ENCODE results near the gene TNIP2.

The TNIP2 gene, protein sequence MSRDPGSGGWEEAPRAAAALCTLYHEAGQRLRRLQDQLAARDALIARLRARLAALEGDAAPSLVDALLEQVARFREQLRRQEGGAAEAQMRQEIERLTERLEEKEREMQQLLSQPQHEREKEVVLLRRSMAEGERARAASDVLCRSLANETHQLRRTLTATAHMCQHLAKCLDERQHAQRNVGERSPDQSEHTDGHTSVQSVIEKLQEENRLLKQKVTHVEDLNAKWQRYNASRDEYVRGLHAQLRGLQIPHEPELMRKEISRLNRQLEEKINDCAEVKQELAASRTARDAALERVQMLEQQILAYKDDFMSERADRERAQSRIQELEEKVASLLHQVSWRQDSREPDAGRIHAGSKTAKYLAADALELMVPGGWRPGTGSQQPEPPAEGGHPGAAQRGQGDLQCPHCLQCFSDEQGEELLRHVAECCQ

DNA sequence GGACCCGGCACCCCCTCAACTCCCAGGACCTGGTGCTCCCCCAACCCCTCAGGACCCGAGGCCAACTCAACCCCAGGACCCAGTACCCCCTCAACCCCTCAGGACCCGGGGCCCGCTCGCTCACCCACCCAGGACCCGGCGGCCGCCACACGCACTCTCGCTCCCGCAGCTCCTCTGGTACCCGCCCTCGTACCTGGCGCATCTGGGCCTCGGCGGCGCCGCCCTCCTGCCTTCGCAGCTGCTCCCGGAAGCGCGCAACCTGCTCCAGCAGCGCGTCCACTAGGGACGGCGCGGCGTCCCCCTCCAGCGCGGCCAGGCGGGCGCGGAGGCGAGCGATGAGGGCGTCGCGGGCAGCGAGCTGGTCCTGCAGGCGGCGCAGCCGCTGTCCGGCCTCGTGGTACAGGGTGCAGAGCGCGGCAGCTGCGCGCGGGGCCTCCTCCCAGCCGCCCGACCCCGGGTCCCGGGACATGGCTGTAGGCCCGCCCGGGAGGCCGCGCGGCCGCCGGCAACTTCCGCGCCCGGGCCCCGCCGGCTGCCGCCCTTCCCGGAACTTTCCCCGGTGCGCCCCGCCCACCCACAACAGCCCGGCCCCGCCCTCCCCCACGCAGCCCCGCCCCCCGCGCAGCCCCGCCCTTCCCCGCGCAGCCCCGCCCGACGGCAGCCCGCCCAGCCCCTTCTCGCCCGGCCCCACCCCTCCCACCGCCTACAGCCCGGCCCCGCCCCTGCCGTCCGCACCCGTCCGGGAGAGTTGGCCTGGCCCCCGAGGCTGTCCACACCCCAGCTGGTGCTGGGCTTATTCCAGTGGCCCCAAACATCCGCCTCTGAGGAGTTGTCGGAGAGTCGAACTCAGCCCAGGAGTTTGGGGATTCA lies at the start of gene TNIP2:
Gene TNIP2 (minus strand): TSS at position 516 of the 870 bp plus-strand sequence. CDS start 47 bp downstream, at position 469.
- DNase-seq: peak; percentile 76

DNA sequence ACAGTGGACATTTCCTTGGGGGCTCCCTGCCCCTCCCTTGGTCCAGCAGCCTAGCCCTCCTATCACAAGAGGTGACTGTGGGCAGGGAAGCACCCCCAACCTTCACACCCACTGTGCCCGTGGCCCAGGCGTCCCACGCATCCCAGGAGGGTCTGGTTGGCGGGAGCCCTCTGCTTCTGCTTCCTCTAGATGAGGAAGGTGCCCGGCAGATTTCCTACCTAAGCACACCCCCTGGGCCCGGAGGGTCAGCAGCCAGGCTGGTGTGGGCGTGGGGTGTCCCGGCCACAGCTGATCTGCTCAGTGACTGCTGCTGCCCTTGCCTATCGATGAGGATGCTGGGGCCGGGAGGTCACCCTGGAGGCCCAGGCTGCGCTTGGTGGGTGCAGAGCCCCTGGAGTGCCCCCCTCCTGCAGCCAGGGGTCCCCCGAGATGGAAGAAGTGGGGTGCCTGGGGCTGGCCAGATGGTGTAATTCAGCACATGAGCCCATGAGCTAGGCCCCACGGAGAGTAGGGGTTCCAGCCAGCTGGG lies 48.9 kb upstream of the TNIP2 start:
- DNase-seq: no peak

DNA sequence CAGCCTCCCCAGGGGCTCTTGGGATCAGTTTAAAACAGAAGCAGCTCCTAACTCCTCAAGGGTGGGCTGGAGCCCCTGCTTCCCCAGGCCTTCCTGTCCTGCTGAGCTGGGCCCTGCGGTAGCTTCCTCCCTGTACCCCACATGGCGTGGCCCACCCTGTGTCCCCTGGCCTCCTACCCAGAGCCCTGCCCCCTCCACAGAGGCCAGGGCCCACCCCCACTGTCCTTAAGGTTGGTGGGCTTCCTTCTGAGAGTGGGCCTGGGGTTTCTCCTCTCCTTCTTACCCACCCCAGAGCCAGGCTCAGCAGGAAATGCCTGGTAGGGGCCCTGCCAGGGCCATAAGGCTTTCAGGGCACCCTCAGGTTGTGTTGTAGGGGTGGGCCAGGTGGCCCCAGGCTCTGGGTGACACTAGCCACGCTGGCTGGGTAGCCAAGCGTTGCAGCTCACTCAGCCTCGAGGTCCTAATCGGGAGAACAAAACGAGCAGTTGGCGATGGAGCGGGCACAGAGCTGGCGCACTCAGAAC lies 48.4 kb upstream of the TNIP2 start:
- DNase-seq: no peak

DNA sequence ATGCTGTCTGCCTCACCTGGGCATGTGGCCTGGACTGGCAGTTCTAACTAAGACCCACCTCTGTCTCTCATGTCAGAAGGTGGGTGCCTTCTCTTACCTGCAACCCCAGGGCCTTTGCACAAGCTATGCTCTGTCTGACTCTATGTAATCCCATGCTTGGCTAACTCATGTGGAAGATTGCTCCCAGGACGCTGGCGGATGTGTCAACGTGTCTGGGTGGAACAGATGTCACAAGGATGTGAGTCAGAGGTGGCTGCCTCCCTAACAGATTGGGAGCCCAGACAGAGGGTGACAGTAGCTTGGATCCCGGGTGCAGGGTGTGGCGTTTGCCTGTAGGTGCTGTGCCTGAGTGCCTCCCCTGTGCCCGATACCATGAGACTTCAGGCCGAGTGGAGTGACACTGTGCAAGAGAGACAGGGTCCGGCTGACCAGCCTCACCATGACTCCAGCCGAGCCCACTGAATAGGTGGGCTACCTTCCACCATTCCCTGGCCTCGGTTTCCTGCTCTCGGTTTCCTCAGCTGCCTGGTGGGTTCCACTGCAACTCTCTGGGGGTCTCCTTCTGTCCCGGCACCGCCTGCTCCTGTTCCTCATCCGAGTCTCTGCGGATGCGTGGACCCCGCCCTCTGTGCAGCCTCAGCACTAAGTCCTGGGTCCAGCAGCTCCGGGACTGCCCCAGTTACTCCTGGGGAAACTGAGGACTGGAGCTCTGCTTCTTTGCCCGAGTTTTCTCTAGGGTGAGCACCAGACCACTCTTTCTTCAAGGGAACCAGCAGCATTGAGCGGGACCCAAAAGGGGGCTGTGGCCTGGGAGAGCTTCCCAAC lies 47.7 kb upstream of the TNIP2 start:
- no peak for DNase-seq

DNA sequence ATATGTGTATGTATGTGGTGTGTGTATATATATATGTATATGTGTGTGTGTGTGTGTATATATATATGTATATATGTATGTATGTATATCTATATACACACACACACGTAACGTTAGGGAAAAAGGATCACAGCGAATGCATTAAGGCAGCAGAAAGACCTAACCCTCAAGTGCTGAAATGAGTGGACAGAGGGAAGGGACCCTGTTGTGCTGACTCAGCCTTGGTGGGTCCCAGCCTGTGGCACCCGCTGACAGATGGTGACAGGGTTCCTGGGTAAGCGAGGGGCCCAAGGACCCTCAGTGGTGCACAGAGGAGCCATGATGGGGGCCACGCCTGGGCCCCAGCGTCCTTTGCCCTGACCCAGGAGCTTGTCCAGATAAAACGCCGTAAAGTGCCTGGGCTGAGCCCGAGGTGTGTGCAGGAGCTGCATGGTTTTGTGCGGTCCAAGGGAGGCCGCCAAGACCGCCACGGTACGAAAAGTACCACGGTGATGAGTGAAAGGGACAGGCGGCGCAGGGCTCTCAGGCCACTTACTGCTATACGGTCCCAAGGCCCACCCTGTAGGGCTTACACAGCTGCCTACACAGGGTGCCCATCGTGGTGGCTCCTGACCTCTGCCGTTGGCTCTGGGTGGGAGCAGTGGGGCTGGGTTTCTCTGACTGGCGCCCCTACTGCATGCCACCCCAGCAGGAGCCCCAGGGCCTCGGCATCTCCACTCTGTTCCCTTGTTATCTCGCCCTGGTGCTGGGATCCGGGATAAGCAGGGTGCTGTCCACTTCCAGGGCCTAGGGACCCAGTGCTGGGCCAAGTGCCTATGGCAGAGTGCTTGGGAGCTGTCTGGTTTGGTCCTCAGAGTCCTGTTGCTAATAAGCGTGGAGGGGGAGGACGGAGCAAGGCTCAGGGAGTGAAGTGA lies 46.7 kb upstream of the TNIP2 start:
- no peak for DNase-seq

DNA sequence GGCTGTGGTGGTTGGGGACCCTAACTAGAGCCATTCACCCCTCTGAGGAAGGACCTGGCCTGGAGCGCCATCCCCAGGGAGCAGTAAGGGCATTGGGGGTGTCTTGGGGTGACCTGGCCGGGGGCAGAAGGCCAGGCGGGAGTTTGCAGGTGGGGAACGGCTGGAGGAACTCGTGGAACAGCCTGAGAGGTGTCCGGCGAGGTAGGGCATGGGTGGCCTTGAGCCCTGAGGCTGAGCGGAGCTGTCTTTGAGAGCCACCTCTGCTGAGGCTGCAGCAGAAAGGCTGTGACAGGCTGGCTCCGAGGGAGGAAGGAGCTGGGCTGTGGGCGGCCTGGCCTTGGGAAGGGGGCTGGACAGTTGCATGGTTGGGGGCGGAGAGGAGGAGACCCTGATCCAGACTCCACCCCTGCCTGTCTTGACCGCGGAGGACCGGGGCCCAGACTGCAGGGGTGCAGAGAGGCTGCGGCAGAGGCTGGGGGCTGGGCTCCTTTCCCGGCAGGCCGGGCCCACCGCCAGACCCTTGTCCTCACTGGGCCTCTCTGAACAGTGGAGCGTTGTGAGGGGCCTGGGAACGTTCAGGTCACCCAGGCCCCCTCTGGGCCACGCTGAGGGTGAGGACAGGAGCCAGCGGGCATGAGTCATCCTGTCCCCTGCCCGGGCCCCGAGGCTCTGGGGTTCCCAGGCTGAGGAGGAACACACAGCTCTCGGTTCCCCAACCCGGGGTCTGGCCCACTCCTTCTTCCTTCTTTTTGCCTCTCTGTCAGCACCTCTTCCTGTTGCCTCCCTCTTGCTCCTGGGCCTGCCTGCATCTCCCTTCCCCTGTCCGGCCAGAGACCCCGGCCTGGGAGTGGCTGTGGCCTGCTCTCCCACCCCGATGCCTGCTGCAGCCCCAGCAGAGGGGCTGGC lies 44.8 kb upstream of the TNIP2 start:
- DNase-seq: peak; percentile 83

DNA sequence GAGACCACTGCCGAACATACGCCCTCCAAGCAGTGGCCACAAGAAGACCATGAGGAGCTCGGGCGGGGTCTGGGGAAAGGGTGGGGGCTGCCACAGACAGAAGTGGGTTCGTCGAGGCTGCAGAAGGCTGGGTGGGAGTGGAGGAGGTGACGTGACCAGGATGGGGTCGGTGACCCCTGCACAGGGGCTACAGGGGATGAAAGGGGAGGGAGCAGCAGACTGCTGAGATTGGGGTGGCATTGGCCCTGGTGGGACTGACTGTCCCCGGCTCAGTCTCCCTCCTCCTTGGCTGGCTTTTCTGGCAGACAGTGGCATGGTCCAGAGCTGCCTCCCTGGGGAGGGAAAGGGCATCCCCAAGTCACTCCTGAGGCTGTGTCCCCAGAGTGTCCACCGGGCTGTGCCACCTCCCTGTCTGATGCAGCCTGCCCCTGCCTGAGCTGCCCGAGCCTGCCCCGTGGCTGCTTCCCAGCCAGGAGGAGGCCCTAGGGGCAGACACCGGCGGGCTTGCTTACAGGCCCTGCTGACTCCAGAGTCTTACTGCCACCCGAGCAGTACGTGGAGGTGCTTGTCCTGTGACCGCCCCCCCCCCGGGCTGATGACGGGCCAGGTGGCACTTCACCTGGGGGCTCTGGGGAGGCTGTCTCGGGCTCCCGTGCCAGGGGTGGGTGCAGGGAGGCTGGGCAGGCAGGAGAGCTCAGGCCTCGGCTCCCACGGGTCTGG lies 44.0 kb upstream of the TNIP2 start:
- no peak for DNase-seq

DNA sequence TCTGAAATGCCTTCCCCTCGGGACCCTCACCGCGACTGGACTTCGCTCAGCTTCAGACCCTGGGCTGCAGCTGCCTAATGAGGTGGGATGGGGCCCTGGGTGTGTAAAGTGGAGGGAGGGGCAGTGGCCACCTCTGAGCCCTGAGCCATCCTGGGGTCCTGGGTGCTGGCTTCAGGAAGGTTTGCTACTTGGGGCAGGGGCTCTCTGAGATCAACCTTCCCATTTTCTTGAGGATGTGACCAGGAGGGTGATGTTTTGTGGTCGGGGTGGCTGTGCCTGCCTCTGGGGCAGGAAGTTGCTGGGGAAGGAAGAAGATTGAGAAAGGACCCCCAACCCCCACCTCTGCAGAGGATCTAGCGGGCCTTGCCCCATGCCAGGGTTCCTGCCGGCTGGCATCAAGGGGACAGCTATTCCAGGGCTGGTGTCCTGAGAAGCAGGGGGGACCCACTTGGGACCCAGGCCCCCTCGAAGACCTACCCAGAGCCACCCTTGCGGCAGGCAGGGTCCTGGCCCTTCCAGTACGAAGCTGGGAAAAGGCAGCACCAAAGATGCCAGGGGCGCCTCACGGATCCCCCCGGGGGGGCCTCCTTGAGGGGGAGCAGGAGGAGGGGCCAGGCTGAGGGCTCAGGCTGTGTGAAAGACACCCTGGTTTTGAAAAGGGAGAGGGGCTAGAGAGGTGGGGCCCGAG lies 43.2 kb upstream of the TNIP2 start:
- no peak for DNase-seq

DNA sequence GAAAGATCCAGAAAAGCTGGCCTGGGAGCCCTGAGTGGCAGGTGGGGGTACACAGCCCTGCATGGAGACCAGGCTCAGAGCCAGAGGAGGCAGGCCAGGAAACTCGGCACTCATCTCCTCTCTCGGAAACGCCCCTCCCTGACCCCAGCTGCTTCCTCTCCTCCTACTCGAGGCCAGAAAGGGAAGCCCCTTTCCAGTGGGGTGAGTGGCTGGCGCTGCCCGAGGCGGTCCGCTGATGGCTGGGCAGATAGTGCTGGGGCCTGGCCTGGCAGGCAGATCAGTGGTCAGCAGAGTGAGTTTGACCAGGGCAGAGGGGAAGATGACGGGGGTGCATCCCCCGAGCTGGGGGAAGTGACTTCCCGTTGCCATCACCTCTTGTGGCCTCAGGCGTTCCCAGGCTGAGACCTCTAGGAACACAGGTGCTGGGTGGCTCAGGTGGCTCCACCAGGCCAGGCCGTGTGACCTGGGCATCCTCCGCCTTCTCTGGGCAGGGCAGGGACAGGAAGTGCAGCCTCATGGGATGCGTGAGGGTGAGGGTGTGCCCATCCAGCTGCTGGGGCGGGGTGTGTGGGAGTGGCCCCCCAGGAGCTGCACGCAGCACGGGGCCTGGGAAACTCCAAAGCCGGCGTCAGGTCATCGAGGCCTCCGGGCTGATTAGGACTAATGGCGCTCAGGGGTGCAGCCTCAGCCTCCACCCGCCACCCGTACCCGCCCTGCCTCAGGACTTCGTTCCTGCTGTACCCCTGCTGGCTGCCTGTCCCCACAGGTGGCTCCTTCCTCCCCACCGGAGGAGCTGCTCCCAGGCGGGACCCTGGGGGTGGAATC lies 42.5 kb upstream of the TNIP2 start:
- DNase-seq: no peak

DNA sequence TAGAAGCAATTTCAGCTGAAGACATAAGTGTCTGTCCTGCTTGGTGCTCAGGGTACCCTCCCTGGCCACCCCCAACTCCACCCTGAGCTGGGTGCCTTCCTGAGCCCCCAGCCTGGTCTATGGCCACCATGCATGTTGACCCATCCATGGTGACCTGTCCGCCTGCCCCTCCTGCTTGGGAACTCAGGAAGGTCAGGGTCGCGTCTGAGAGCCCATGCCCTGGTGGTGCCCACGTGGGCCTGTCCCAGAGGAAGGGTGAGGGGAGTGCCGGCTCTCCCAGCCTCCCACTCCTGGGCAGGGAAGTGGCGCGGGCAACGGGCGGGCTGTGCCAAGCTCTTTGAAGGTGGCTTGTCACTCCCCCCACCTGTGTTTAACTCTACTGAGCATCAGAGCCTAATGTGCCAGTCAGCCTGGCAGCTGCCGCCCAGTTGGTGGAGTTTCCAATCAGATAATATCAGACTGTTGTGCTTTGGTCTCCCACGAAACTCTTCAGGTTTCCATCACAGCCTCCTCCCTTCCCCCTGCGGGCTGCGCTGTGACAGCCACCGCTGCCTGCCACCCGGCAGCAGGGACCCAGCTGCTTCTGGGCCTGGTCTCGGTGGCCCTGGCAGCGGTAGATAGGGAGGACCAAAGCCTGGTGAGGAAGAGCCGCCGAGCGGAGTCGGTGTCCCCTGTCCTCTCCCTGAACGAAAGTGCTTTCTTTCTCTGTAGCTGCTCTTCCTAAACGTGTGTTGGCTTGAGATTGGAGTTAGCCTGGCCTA lies 41.6 kb upstream of the TNIP2 start:
- DNase-seq: no peak

DNA sequence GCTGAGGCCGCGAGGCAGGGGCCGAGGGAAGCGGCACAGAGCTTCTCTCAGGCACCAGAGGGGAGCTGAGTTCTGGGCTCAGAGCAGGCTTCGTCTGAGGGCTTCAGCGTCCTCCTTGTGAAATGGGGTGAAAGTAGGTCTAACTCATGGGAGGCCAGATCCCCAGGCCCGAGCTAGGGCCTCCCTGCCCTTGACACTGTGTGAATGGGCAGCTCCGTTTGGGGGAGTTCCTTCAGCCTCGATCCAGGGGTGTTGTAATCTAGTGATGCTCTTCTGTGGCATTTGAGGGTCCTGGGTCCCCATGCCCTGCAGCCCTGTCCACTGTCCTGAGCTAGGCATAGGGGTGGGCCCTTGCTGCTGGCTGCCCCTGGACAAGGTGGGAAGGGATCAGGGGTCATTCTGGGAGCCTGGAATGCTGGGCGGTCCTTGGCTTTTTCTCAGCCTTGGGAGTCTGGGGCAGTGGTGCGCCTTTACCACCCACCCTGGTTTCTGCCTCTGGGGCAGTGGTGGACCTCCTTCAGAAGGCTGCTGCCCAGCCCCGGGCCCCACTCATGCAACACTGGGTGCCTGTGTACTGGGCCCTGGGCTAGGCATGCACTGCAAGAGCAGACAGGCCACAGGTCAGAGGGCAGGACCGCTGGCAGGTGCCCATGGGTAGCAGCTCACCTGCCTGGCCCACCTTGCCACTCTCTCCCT lies 40.9 kb upstream of the TNIP2 start:
- DNase-seq: no peak

DNA sequence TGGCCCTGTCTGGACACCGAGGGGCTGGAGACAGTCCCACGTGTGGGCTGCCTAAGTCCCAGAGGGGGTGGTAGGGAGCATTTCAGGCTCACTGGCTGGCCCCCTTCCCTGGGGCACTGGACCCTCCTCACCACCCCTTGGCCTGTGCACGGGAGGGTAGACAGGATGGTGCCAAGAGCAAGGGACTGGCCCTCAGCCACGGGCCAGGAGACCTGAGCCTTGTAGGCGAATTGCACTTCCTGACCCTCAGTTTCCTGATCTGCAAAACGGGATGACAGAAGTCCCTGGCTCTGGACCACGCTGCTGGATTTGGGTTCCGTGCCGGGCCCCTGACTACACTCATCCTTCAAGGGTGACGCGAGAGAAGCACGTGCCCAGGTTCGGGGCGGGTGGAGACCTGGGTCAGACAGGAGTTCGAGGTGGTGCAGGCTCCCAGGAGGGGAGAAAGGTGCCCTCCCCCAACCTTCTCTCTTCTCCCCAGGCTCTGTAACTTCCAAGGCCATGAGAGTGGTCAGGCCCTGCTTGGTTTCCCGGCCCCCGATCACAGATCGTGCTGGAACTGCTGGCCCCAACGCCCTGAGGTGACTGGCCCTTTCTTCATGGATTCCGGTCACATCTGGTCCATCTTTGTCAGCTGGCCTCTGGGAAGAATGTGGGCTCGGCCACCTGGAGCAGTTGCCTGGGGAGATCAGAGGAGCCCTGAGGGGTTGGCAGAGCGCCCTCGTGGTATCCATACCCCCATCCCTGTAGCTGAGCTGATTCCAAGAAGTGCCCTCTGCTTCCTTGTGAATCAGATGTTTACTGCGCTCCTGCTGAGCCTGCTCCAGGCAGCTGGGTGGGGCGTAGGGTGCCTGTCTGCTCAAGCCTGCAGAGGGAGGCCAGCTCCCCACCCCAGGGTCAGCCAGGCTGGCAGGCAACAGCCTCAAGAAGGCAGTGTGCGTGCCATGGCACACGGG lies 40.0 kb upstream of the TNIP2 start:
- DNase-seq: no peak

DNA sequence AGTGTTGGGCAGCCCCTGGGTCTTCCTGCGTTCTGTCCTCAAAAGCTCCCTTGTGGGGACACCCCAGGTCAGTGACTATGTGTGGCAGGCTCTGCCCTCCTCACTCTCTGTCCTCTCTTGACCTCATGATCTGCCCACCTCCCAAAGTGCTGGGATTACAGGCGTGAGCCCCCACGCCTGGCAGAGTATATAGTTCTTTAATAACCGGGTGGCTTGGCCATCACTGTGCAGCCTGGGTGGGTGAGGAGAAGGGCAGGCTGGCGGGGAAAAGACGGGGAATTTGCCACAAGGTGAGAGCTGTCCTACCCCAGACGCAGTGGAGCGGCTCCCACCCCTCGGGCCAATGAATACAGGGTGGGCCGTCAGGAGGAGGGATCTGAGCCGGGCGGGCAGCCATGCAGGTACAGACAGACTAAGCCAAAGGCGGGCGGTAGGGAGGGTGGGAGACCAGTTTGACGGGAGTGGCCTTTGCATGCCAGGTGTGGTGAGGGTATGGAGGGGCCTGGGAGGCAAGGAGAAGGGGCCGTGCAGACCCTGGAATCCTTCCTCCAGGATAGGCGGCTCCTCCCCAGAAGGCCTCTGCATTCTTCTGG lies 39.3 kb upstream of the TNIP2 start:
- no peak for DNase-seq

DNA sequence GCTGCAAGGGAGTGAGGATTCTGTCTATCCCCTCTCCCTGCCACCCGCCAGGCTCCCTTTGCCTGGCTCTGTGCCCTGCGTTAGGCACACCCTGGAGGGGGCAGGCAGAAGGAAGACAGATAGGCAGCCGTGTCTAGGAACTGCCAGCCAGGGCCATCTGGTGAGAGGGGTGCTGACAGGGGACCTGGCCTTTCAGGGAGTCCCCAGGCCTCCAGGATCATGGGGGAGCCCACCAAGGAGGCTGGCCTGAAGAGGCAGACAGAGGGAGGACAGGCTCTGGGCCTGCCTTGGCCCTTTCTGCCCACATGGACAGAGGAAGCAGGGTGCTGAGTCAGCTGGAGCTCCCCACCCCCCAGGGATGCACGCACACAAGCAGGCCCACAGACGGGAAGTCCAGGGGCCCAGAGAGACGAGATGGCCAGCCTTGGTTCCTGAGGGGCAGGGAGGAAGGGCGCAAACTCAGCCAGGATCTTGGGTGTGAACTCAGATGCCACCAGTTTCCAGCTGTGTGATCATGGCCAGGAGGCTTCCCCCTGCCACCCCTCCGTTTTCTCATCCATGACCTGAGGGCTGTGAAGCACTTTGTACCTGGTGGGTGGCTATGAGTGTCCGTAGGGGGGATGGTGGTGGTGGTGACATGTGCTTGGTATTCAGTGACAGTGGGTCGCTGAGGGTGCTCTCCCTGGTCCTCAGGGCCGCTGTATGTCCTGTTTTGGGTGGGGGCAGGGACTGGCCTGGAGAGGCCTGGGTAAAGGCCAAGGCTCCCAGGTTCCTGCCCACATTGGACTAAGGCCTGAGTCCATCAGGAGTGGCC lies 38.6 kb upstream of the TNIP2 start:
- no peak for DNase-seq
